Midbrain (tissue), 1 donor: Measurements from ENCODE around the gene CYP39A1.

Source experiments
- DNase-seq: peaks from one replicate; lab custom pipeline; 2025; lab: John Stamatoyannopoulos, UW

Gene CYP39A1

GRCh38 chr6:46652603-46653438, at the start of gene CYP39A1, which contains the start of gene SLC25A27:
CYP39A1 (minus strand) TSS chr6:46652818; CDS start chr6:46652582, 236 bp downstream.
SLC25A27 (plus strand) TSS chr6:46652975; CDS start chr6:46653193, 218 bp downstream.
- DNase-seq = peak; percentile 96

- DNase-seq = no peak
These were observed 47.4 kb upstream of the CYP39A1 start for GRCh38 chr6:46699970-46700369.

GRCh38 chr6:46690911-46691451, 38.4 kb upstream of the CYP39A1 start:
- DNase-seq = no peak

GRCh38 chr6:46690141-46690755, 37.6 kb upstream of the CYP39A1 start:
- DNase-seq = no peak

GRCh38 chr6:46689657-46690056, 37.0 kb upstream of the CYP39A1 start:
- no peak for DNase-seq

GRCh38 chr6:46688966-46689335, 36.3 kb upstream of the CYP39A1 start:
- DNase-seq = no peak

GRCh38 chr6:46688117-46688965, 35.7 kb upstream of the CYP39A1 start:
- DNase-seq = no peak

GRCh38 chr6:46687619-46688097, 35.0 kb upstream of the CYP39A1 start, which contains the start of gene TDRD6:
TDRD6 (plus strand) TSS chr6:46687885; CDS start chr6:46688129, 244 bp downstream.
- no peak for DNase-seq

GRCh38 chr6:46684771-46685170, 32.2 kb upstream of the CYP39A1 start:
- DNase-seq = no peak

- no peak for DNase-seq
These were observed 24.7 kb upstream of the CYP39A1 start for GRCh38 chr6:46677314-46677654.

- no peak for DNase-seq
These were observed 24.1 kb upstream of the CYP39A1 start for GRCh38 chr6:46676604-46677313.

GRCh38 chr6:46674410-46674809, 21.8 kb upstream of the CYP39A1 start:
- no peak for DNase-seq

GRCh38 chr6:46667377-46667776, 14.8 kb upstream of the CYP39A1 start:
- DNase-seq = no peak

- no peak for DNase-seq
These were observed 8.9 kb upstream of the CYP39A1 start for GRCh38 chr6:46661483-46661882.

- no peak for DNase-seq
These were observed 5.0 kb upstream of the CYP39A1 start for GRCh38 chr6:46657642-46658041.

GRCh38 chr6:46655803-46656202, 3.2 kb upstream of the CYP39A1 start:
- DNase-seq = no peak

GRCh38 chr6:46653439-46654195, 999 bp upstream of the CYP39A1 start:
- DNase-seq = no peak

GRCh38 chr6:46652232-46652602, 401 bp downstream of the CYP39A1 start:
- DNase-seq = no peak

- DNase-seq = peak; percentile 9
These were observed 802 bp downstream of the CYP39A1 start for GRCh38 chr6:46651816-46652215.

GRCh38 chr6:46651006-46651405, 1.6 kb downstream of the CYP39A1 start:
- no peak for DNase-seq
